GM12874 (cell line): ENCODE results near the gene CRYAB.

Source experiments
- CTCF ChIP-seq: IDR thresholded peaks from 2 replicates; pipeline ENCODE4 v1.5.1; 2011; ENCODE audit warnings: low read depth, mild to moderate bottlenecking, control low read depth, low read length, moderate library complexity; ENCODE audit not compliant: insufficient read depth

Gene CRYAB

GRCh38 chr11:111932611-111932950, 21.0 kb upstream of the CRYAB start:
- no peak for TF ChIP-seq CTCF

- no peak for TF ChIP-seq CTCF
Observed at GRCh38 chr11:111930472-111930871, 18.9 kb upstream of the CRYAB start.

GRCh38 chr11:111926505-111927391, 15.2 kb upstream of the CRYAB start:
- TF ChIP-seq CTCF, result no peak

GRCh38 chr11:111925953-111926352, 14.4 kb upstream of the CRYAB start:
- no peak for TF ChIP-seq CTCF

GRCh38 chr11:111923951-111924350, 12.4 kb upstream of the CRYAB start:
- TF ChIP-seq CTCF, result no peak

GRCh38 chr11:111923351-111923788, 11.8 kb upstream of the CRYAB start:
- no peak for TF ChIP-seq CTCF

GRCh38 chr11:111922803-111923202, 11.2 kb upstream of the CRYAB start:
- no peak for TF ChIP-seq CTCF
